Liver (tissue), 9 donors: ENCODE results near the gene FBXL4. TPM values are rescaled to one million over a fixed set of nuclear protein-coding genes. Genes with fewer than 3 reads are reported as not detected.

Experiments
- DNase-seq: peaks from one replicate; pipeline ENCODE4 v3.0.0-alpha.2; 2017; ENCODE audit warnings: low spot score
- H3K27ac ChIP-seq, 2 donors: one replicate each; pipeline ENCODE4 v1.7.0; 2013; ENCODE audit warnings: inconsistent platforms in 2 of 2, low read length in 2 of 2, control low read depth in 1 of 2, low read depth in 1 of 2, mild to moderate bottlenecking in 1 of 2
- H3K27me3 ChIP-seq, 4 donors: one replicate each; pipeline versions ENCODE4 v1.6.1 to v1.7.0; 2013; ENCODE audit warnings: low read length in 3 of 4, inconsistent platforms in 1 of 4, mild to moderate bottlenecking in 1 of 4, moderate library complexity in 1 of 4; ENCODE audit not compliant: control insufficient read depth in 4 of 4, insufficient read depth in 4 of 4
- H3K36me3 ChIP-seq, 4 donors: one replicate each; pipeline versions ENCODE4 v1.6.1 to v1.7.0; 2013; ENCODE audit warnings: low read length in 3 of 4, mild to moderate bottlenecking in 3 of 4, low read depth in 1 of 4, moderate library complexity in 1 of 4; ENCODE audit not compliant: control insufficient read depth in 4 of 4, insufficient read depth in 3 of 4
- H3K4me1 ChIP-seq, 4 donors: one replicate each; pipeline versions ENCODE4 v1.6.1 to v1.7.0; 2013; ENCODE audit warnings: low read length in 3 of 4, mild to moderate bottlenecking in 3 of 4, moderate library complexity in 1 of 4; ENCODE audit not compliant: control insufficient read depth in 4 of 4, insufficient read depth in 4 of 4
- H3K4me3 ChIP-seq, 3 donors: one replicate each; pipeline versions ENCODE4 v1.6.1 to v1.7.0; 2013; ENCODE audit warnings: low read length in 3 of 3, control low read depth in 1 of 3, low read depth in 1 of 3, mild to moderate bottlenecking in 1 of 3
- H3K9ac ChIP-seq, 2 donors: one replicate each; pipeline ENCODE4 v1.7.0; 2013; ENCODE audit warnings: low read length in 2 of 2, mild to moderate bottlenecking in 2 of 2, moderate library complexity in 2 of 2, control low read depth in 1 of 2, low read depth in 1 of 2
- H3K9me3 ChIP-seq, 4 donors: one replicate each; pipeline versions ENCODE4 v1.6.1 to v1.7.0; 2013; ENCODE audit warnings: low read length in 3 of 4; ENCODE audit not compliant: control insufficient read depth in 4 of 4
- EGR1 ChIP-seq, 2 donors: IDR thresholded peaks; 2 replicates each; pipeline ENCODE4 v1.6.1; 2016 to 2018; ENCODE audit warnings: antibody characterized with exemption in 2 of 2, low read depth in 2 of 2
- FOXA1 ChIP-seq: IDR thresholded peaks from 2 replicates; pipeline ENCODE4 v1.6.1; 2016; ENCODE audit warnings: antibody characterized with exemption
- GABPA ChIP-seq, 2 donors: IDR thresholded peaks in 1 of 2; conservative IDR thresholded peaks in 1 of 2; 2 replicates each; pipeline ENCODE4 v1.6.1; 2016; ENCODE audit warnings: antibody characterized with exemption in 2 of 2, mild to moderate bottlenecking in 1 of 2, moderate library complexity in 1 of 2
- JUND ChIP-seq, 2 donors: IDR thresholded peaks; 2 replicates each; pipeline ENCODE4 v1.6.1; 2016; ENCODE audit warnings: antibody characterized with exemption in 2 of 2
- NR2F2 ChIP-seq: IDR thresholded peaks from 2 replicates; pipeline ENCODE4 v1.6.1; 2016; ENCODE audit warnings: antibody characterized with exemption
- RAD21 ChIP-seq, 2 donors: IDR thresholded peaks; 2 replicates each; pipeline ENCODE4 v1.6.1; 2016; ENCODE audit warnings: antibody characterized with exemption in 2 of 2, mild to moderate bottlenecking in 2 of 2
- RXRA ChIP-seq, 2 donors: IDR thresholded peaks; 2 replicates each; pipeline ENCODE4 v1.6.1; 2017 to 2018; ENCODE audit warnings: antibody characterized with exemption in 2 of 2, mild to moderate bottlenecking in 1 of 2
- TAF1 ChIP-seq: conservative IDR thresholded peaks from 2 replicates; pipeline ENCODE4 v1.6.1; 2016; ENCODE audit warnings: antibody characterized with exemption, mild to moderate bottlenecking
- WGBS: extraction: QIAGEN DNeasy Blood & Tissue Kit; methylation state at CpG from one replicate; pipeline ENCODE4 v1.1.7; 2013; 5-methylcytosine and 5-hydroxymethylcytosine counted together
- polyA plus RNA-seq, 2 donors: library from polyadenylated mRNA; stranded (reverse) in 1 of 2; unstranded in 1 of 2; fragments of 200-250 nt in 1 of 2; fragments of >200 nt in 1 of 2; fragmentation: Nextera tagmentation in 1 of 2; extraction: Ambion mirVana in 1 of 2; gene quantifications; one replicate each; pipeline versions ENCODE4 v1.2.1 to v1.2.3, GENCODE V29; 2013 to 2015
- total RNA-seq, 2 donors: library from RNA; depleted of rRNA; stranded (reverse); fragments of >200 nt; gene quantifications; one replicate each; pipeline ENCODE4 v1.2.3, GENCODE V29; 2014
- TF ChIP-seq, protein P1 (sequence below): IDR thresholded peaks from 2 replicates; pipeline ENCODE4 v1.6.1; 2016; ENCODE audit warnings: antibody characterized with exemption
- TF ChIP-seq, protein P2 (sequence below): fragments of 150-350 bp; IDR thresholded peaks from 2 replicates; pipeline ENCODE4 v1.5.1; 2017; ENCODE audit warnings: improper control_type of control experiment, low read depth, low read length; ENCODE audit not compliant: missing input control
- TF ChIP-seq, protein P3 (sequence below): IDR thresholded peaks from 2 replicates; pipeline ENCODE4 v1.6.1; 2016; ENCODE audit warnings: antibody characterized with exemption
- donor health status: healthy.
- donor health status: healthy.
- donor health status: healthy.
- donor health status: healthy.
- donor health status: healthy.

The FBXL4 gene
- total and polyA plus RNA-seq, 4 donors, result 4.1 to 18.8 (median 14.0) TPM

DNA sequence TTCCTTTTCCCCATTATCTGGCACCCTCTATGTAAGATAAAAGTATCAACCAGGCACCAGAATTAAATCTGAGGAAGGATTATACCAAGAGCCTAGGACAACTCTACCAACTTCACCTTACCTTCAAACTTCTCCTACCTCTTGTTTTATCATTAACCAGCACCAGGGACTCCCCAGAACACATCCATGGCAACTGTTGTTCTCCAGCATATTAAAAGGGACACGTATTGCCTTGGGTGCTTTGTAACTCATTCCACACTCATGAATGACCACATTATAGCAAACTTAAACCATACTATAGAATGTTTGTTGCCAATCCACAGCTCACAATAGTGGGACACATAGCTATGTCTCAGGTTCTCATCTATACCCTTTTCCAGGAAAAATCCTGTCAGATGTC lies 11.9 kb upstream of the FBXL4 start:
- no peaks in the 10 kb centered on the region for H3K4me1 ChIP-seq
- H3K27me3 ChIP-seq, result no peaks in the 10 kb centered on the region
- H3K9me3 ChIP-seq, result no peaks in the 10 kb centered on the region
- no peak overlapping the region for H3K9ac ChIP-seq
- DNase-seq, result no peak
- H3K27ac ChIP-seq, result no peak overlapping the region
- H3K4me3 ChIP-seq, result no peak overlapping the region
- no peaks in the 10 kb centered on the region for H3K36me3 ChIP-seq
- TF ChIP-seq, protein P1, sequence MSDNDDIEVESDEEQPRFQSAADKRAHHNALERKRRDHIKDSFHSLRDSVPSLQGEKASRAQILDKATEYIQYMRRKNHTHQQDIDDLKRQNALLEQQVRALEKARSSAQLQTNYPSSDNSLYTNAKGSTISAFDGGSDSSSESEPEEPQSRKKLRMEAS, result no peak
- TF ChIP-seq, protein P2, sequence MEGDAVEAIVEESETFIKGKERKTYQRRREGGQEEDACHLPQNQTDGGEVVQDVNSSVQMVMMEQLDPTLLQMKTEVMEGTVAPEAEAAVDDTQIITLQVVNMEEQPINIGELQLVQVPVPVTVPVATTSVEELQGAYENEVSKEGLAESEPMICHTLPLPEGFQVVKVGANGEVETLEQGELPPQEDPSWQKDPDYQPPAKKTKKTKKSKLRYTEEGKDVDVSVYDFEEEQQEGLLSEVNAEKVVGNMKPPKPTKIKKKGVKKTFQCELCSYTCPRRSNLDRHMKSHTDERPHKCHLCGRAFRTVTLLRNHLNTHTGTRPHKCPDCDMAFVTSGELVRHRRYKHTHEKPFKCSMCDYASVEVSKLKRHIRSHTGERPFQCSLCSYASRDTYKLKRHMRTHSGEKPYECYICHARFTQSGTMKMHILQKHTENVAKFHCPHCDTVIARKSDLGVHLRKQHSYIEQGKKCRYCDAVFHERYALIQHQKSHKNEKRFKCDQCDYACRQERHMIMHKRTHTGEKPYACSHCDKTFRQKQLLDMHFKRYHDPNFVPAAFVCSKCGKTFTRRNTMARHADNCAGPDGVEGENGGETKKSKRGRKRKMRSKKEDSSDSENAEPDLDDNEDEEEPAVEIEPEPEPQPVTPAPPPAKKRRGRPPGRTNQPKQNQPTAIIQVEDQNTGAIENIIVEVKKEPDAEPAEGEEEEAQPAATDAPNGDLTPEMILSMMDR, result no peak
- TF ChIP-seq TAF1 (no peak), GABPA (IDR thresholded peaks at IDR 0.05 in 1 of 2, conservative IDR thresholded peaks at IDR 0.05 in 1 of 2) (no peak), RAD21 (IDR thresholded peaks at IDR 0.05) (no peak), JUND (IDR thresholded peaks at IDR 0.05) (no peak)
- WGBS, result 59% methylated on average over 1 of the region's 1 CpG

DNA sequence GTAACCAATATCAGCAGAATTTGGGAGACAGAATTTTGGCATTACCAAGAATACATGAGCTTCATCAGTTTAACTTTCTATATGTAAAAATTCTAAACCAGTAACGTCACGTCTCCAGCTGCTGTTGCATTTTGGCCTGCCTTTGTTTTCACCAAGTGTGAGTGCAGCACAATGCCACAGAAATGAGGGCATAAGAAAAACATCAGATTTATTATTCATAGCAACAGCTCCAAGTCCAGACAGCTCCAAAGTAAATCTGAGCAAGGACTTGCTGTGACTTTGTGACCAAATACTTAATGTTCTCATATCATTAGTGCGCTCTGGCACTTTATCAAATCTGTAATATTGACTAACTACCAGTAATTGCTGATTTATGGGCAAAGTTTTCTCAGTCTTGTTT lies 11.0 kb upstream of the FBXL4 start:
- 94% methylated on average over 3 of the region's 3 CpGs for WGBS
- H3K27ac ChIP-seq, result no peak overlapping the region
- no peak overlapping the region for H3K4me3 ChIP-seq
- no peaks in the 10 kb centered on the region for H3K27me3 ChIP-seq
- no peaks in the 10 kb centered on the region for H3K36me3 ChIP-seq
- no peak for DNase-seq
- no peaks in the 10 kb centered on the region for H3K9me3 ChIP-seq
- no peak for TF ChIP-seq FOXA1
- no peak for TF ChIP-seq JUND (IDR thresholded peaks at IDR 0.05)
- TF ChIP-seq NR2F2, result no peak
- no peak for TF ChIP-seq TAF1
- TF ChIP-seq, protein P3, sequence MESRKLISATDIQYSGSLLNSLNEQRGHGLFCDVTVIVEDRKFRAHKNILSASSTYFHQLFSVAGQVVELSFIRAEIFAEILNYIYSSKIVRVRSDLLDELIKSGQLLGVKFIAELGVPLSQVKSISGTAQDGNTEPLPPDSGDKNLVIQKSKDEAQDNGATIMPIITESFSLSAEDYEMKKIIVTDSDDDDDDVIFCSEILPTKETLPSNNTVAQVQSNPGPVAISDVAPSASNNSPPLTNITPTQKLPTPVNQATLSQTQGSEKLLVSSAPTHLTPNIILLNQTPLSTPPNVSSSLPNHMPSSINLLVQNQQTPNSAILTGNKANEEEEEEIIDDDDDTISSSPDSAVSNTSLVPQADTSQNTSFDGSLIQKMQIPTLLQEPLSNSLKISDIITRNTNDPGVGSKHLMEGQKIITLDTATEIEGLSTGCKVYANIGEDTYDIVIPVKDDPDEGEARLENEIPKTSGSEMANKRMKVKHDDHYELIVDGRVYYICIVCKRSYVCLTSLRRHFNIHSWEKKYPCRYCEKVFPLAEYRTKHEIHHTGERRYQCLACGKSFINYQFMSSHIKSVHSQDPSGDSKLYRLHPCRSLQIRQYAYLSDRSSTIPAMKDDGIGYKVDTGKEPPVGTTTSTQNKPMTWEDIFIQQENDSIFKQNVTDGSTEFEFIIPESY, result no peak
- TF ChIP-seq EGR1 (IDR thresholded peaks at IDR 0.05; ENCODE audit: low read depth in 2 of 2), result no peak
- no peak for TF ChIP-seq RXRA (IDR thresholded peaks at IDR 0.05)
- H3K9ac ChIP-seq, result no peak overlapping the region
- H3K4me1 ChIP-seq, result no peaks in the 10 kb centered on the region

DNA sequence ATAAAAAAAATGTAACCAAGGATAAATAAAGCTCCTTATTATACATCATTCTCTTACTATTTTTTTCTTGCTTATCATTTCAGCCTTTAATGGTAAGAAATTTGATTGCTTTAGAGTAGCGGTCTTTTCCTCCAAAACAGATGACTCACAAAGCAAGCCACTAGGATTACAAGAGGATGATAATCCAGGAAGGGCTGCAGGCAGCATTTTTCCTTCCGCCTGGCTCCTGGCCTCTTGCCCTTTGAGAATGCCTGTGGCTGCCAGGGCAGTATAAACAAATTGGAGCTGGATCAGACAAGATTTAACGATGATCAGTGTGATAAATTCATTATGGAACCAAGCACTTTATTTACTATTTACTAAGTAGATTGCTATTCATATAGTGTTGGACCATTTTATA lies 9.7 kb upstream of the FBXL4 start:
- Histone ChIP-seq H3K9ac (no peak overlapping the region), H3K9me3 (no peaks in the 10 kb centered on the region), H3K4me1 (no peaks in the 10 kb centered on the region), H3K4me3 (no peak overlapping the region), H3K27ac (no peak overlapping the region), H3K36me3 (no peaks in the 10 kb centered on the region), H3K27me3 (no peaks in the 10 kb centered on the region)
- 71% methylated on average over 3 of the region's 3 CpGs for WGBS
- DNase-seq, result no peak
- TF ChIP-seq, protein P3, result no peak
- TF ChIP-seq NR2F2, result peak; percentile 23
